T-helper 1 cell (primary cell): Measurements from ENCODE around the gene OR52I2.

Source experiments
- DNase-seq, 5 donors: peaks; one replicate each; pipeline ENCODE4 v3.0.0-alpha.2; 2012 to 2020
- total RNA-seq, 4 donors: gene quantifications; one replicate each; lab custom pipeline; 2026; lab: John Stamatoyannopoulos, UW

The OR52I2 gene
- 0 reads per million in 4 donors for total RNA-seq

- no peak for DNase-seq
Observed at GRCh38 chr11:4581443-4581842, at the start of gene OR52I2. TSS of gene OR52I2 (plus strand) at chr11:4581743.

GRCh38 chr11:4539603-4540219 is 41.8 kb upstream of the OR52I2 start:
- peak in 3 of 5 donors; percentile 14 to 34 (median 23) for DNase-seq

- no peak for DNase-seq
Observed at GRCh38 chr11:4541071-4541470, 40.5 kb upstream of the OR52I2 start.

GRCh38 chr11:4543561-4543960 is 38.0 kb upstream of the OR52I2 start:
- DNase-seq = no peak

GRCh38 chr11:4544891-4545290 is 36.7 kb upstream of the OR52I2 start, which contains the start of gene OR52M1:
TSS of gene OR52M1 (plus strand) at chr11:4545191. CDS start at chr11:4545191, 0 bp downstream.
- no peak for DNase-seq

- DNase-seq = no peak
Observed at GRCh38 chr11:4546878-4547277, 34.7 kb upstream of the OR52I2 start.

- DNase-seq = no peak
Observed at GRCh38 chr11:4547416-4547815, 34.1 kb upstream of the OR52I2 start.

- DNase-seq = no peak
Observed at GRCh38 chr11:4551346-4551979, 30.1 kb upstream of the OR52I2 start.

GRCh38 chr11:4559527-4560440 is 21.8 kb upstream of the OR52I2 start:
- no peak for DNase-seq

- DNase-seq = no peak
Observed at GRCh38 chr11:4560467-4560866, 21.1 kb upstream of the OR52I2 start.

- no peak for DNase-seq
Observed at GRCh38 chr11:4565371-4565770, 16.2 kb upstream of the OR52I2 start.

- DNase-seq = no peak
Observed at GRCh38 chr11:4569075-4569474, 12.5 kb upstream of the OR52I2 start.

- no peak for DNase-seq
Observed at GRCh38 chr11:4576880-4577279, 4.7 kb upstream of the OR52I2 start.

GRCh38 chr11:4577761-4578160 is 3.8 kb upstream of the OR52I2 start:
- no peak for DNase-seq

GRCh38 chr11:4578624-4579023 is 2.9 kb upstream of the OR52I2 start:
- DNase-seq = no peak

- DNase-seq = no peak
Observed at GRCh38 chr11:4580124-4580523, 1.4 kb upstream of the OR52I2 start.

GRCh38 chr11:4589017-4589416 is 7.5 kb downstream of the OR52I2 start:
- no peak for DNase-seq

- no peak for DNase-seq
Observed at GRCh38 chr11:4593739-4594138, 12.2 kb downstream of the OR52I2 start, which contains the start of gene OR52I1. TSS of gene OR52I1 (plus strand) at chr11:4594039. CDS start at chr11:4594039, 0 bp downstream.

GRCh38 chr11:4605057-4605456 is 23.5 kb downstream of the OR52I2 start:
- DNase-seq = no peak

- DNase-seq = no peak
Observed at GRCh38 chr11:4606231-4607015, 24.9 kb downstream of the OR52I2 start.

GRCh38 chr11:4607096-4607495 is 25.6 kb downstream of the OR52I2 start:
- DNase-seq = no peak
